GM21381 (cell line): ENCODE results near the gene GEN1.

Source experiments
- ATAC-seq: cut with Tn5 transposase; IDR thresholded peaks from one replicate; pipeline ENCODE4 v1.9.1; 2021; ENCODE audit warnings: mild to moderate bottlenecking, moderate library complexity; ENCODE audit not compliant: unreplicated experiment

Gene GEN1

GRCh38 chr2:17752246-17752645 is 1.7 kb upstream of the GEN1 start:
- ATAC-seq: peak; percentile 17

GRCh38 chr2:17752892-17753802 is 791 bp upstream of the GEN1 start:
- ATAC-seq: peak; percentile 32

- ATAC-seq: no peak
Observed at GRCh38 chr2:17754773-17755425, 961 bp downstream of the GEN1 start.

GRCh38 chr2:17756668-17757067 is 2.7 kb downstream of the GEN1 start:
- ATAC-seq: no peak

- ATAC-seq: no peak
Observed at GRCh38 chr2:17757321-17757720, 3.4 kb downstream of the GEN1 start.

GRCh38 chr2:17758118-17758517 is 4.2 kb downstream of the GEN1 start:
- no peak for ATAC-seq

- ATAC-seq: no peak
Observed at GRCh38 chr2:17759805-17760204, 5.9 kb downstream of the GEN1 start.

- no peak for ATAC-seq
Observed at GRCh38 chr2:17762451-17762850, 8.5 kb downstream of the GEN1 start.

- no peak for ATAC-seq
Observed at GRCh38 chr2:17763641-17764333, 9.8 kb downstream of the GEN1 start.

GRCh38 chr2:17765398-17765797 is 11.5 kb downstream of the GEN1 start:
- no peak for ATAC-seq

- ATAC-seq: no peak
Observed at GRCh38 chr2:17768894-17769293, 15.0 kb downstream of the GEN1 start.

- no peak for ATAC-seq
Observed at GRCh38 chr2:17771956-17772355, 18.0 kb downstream of the GEN1 start.

- ATAC-seq: no peak
Observed at GRCh38 chr2:17772532-17772931, 18.6 kb downstream of the GEN1 start.

- no peak for ATAC-seq
Observed at GRCh38 chr2:17780546-17780945, 26.6 kb downstream of the GEN1 start.

GRCh38 chr2:17781482-17781881 is 27.5 kb downstream of the GEN1 start:
- ATAC-seq: no peak

GRCh38 chr2:17786727-17787126 is 32.8 kb downstream of the GEN1 start:
- no peak for ATAC-seq

GRCh38 chr2:17788773-17789172 is 34.8 kb downstream of the GEN1 start:
- no peak for ATAC-seq

- no peak for ATAC-seq
Observed at GRCh38 chr2:17790536-17790935, 36.6 kb downstream of the GEN1 start.

GRCh38 chr2:17791121-17791816 is 37.3 kb downstream of the GEN1 start:
- no peak for ATAC-seq

GRCh38 chr2:17791817-17792130 is 37.8 kb downstream of the GEN1 start:
- ATAC-seq: no peak

- ATAC-seq: no peak
Observed at GRCh38 chr2:17792515-17792914, 38.6 kb downstream of the GEN1 start.
